Left kidney (tissue), 2 donors: Measurements from ENCODE around the gene FAM25A. TPM values are rescaled to one million over a fixed set of nuclear protein-coding genes. Genes with fewer than 3 reads are reported as not detected.

Experiments used
- DNase-seq: peaks from one replicate; pipeline ENCODE4 v3.0.0-alpha.2; 2013
- polyA plus RNA-seq: library from polyadenylated mRNA; unstranded; fragments of 120-200 nt; gene quantifications from one replicate; pipeline ENCODE4 v1.2.1, GENCODE V29; 2013; ENCODE audit not compliant: insufficient read length

The FAM25A gene
- polyA plus RNA-seq, 1 donor: not detected

DNA sequence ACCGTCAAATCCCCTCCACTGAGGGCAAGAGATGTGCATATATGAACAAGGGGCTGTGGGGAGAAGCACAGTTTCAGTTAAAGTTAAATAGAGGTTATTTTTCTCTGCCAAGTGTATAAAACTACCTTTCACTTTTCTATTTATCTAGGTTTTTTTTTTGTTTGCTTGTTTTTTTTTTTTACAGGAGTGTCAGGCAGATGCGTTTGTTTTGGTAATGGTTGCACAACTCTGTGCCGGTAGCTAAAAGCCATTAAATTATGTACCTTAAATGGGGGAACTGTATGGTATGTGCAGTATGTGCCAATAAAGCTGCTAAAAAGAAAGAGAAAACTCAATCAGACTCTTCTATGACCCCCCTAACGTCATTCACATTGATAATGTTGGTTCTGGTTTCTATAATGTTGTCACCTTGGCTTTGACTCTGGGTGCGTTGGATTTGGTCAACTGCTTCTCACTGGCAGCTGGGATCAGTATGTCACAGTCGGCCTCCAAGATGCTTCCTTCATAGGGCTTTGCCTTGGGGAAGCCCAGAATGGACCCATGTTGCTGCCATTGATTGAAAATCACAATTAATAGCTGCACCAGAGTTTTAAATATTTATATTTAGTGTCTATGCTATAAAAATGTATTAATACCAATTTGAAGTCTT, 40.3 kb downstream of the FAM25A start:
- DNase-seq: no peak

DNA sequence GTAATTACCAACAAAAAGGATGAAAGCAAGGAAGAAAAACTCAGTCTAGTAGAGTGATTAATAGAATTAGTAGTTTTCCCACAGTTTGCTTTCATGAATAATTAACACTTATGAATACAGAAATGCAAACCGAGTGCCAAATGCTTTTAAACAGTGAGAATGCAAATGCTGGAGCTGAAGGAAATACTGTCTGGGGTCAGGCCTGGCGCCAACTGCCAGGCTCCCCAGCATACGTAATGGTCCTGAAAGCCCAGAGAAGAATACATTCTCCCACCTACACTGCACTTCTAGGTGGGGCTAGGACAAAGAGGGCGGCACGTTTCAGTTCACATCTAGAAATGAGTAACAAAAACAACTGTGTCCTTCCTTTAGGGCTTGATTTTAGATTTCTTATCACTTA, 44.6 kb downstream of the FAM25A start:
- no peak for DNase-seq

DNA sequence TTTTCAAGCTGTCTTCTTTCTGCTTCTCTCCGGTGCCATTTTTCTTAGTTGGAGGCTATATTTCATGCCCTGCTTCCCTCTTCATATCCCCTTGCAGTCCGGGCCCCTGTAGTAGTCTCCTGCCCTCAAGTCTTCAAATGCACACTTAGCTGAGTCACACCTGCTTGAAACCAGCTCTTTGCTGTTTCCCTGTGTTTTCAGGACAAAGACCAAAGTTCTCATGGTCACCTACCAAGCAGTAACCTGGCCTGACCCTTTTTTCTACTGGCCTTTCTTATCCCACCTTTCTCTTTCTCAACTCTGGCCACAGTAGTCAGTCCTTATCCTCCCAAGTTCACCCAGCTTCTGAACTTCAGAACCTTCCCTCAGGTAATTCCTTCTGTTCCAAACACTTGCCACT, 46.1 kb downstream of the FAM25A start:
- no peak for DNase-seq

DNA sequence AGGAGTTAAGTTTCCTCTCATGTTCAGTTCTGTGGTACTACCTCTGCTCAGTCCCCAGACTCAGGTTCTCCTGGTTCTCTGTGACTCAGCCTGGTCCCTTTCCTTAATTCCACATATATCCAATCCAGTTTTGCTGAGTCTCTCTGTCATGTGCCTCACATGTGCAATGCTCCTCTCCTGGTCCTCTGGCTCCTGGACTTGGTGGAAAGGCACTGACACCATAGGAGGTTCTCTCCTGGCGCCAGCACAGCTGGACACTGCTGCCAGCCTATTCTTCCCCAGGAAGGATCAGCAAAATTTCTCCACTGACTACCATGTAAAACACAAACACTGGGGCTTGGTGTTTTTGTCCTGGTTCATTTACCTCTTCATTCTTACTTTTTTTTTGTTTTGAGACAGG, 46.8 kb downstream of the FAM25A start:
- DNase-seq: no peak

DNA sequence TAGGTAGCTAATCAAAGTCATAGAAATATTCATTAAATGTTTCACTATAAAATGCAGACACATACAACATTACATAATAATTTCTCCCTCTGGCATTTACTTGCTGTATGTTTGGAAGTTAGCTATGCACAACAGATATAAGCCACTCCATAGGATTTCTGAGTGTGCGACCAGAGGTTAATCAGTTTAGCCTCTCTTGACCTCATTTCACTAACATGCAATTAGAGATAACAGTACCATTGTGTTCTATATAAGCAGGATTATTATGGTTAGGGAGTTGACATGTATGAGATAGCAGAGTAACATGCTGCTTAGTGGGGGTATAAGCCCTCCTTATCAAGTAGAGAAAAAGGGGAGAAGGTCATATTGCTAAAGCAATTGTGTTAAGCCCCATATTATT, 48.2 kb downstream of the FAM25A start:
- no peak for DNase-seq

DNA sequence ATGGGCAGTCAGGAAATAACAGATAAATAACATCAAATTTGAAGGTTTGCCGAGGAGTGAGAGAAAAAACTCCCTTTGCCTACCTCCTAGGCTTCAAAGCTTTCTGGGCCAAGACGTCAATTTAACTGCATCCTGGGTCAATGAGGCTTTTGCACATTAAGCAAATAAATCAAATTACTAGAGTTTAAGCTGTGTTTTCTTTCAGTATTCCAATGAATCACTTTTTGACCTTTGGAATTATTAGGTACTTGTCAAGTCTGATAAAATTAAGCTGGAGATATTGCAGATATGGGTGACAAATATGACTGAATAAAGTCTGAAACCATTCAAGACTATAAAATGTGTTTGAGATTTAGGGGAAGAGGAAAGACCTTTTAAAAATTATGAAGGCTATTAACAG, 52.4 kb downstream of the FAM25A start:
- DNase-seq: no peak

Other genes with a start within 250 kb of the FAM25A start
- gene MMRN2, start 62.7 kb upstream of the FAM25A start, polyA plus RNA-seq: 23.7 TPM
- gene SNCG, start 61.7 kb upstream of the FAM25A start, polyA plus RNA-seq: 12.4 TPM
- gene ADIRF, start 51.8 kb upstream of the FAM25A start, polyA plus RNA-seq: 8.9 TPM
- gene GLUD1, start 74.5 kb downstream of the FAM25A start, polyA plus RNA-seq: 192 TPM
- 52.6 TPM for gene SHLD2, start 74.9 kb downstream of the FAM25A start, polyA plus RNA-seq
- 3.6 TPM for gene NUTM2A, start 205.2 kb downstream of the FAM25A start, polyA plus RNA-seq